GM19043 (cell line): ENCODE results near the gene RNASEH1.
"Not testable (repeated sequence)": the region's sequence is repeated elsewhere in the genome, so short reads cannot be mapped to it uniquely, and the experiment has no call there.

ENCODE experiments used
- ATAC-seq: cut with Tn5 transposase; IDR thresholded peaks from one replicate; pipeline ENCODE4 v1.9.1; 2021; ENCODE audit warnings: low read depth; ENCODE audit not compliant: unreplicated experiment

Gene RNASEH1

DNA sequence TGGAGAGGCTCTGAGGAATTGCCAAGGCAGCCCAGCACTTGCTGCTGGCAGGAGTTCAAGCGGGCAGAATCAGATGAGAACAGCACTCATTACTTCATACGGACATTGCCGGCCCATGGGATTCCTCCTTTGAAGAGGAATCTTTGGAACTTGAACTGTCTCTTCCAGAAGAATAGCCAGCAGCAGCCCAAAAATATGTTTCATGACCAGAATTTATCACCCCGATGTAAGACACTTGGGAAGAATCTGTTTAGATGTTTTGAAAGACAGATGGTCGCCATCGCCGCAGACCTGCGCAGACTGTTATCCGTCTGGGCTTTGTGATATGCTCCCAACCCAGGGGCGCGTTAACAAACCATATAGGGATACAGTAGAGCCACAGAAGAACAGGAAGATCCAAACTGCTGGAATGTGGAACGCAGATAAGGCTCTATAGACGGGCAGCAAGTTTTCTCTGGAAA lies 35.1 kb downstream of the RNASEH1 start:
- ATAC-seq = no peak

DNA sequence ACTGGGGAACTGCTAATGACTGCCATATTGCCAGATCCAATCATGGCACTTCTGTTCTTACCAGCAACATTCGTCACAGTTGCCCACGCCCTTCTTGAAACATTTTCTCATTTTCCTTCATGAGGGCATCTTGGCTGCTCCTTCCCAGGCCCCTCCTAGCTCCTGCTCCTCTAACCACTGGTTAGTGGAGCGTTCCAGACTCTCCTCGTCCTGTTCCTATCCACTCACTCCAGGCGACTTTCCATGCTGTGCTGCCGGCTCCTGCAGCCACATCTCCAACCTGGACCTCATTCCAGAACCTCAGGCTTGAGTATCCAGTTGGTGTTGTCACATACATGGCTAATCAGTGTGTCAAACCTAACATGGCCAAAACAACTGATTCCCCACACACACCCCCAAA lies 37.5 kb downstream of the RNASEH1 start:
- ATAC-seq = no peak

DNA sequence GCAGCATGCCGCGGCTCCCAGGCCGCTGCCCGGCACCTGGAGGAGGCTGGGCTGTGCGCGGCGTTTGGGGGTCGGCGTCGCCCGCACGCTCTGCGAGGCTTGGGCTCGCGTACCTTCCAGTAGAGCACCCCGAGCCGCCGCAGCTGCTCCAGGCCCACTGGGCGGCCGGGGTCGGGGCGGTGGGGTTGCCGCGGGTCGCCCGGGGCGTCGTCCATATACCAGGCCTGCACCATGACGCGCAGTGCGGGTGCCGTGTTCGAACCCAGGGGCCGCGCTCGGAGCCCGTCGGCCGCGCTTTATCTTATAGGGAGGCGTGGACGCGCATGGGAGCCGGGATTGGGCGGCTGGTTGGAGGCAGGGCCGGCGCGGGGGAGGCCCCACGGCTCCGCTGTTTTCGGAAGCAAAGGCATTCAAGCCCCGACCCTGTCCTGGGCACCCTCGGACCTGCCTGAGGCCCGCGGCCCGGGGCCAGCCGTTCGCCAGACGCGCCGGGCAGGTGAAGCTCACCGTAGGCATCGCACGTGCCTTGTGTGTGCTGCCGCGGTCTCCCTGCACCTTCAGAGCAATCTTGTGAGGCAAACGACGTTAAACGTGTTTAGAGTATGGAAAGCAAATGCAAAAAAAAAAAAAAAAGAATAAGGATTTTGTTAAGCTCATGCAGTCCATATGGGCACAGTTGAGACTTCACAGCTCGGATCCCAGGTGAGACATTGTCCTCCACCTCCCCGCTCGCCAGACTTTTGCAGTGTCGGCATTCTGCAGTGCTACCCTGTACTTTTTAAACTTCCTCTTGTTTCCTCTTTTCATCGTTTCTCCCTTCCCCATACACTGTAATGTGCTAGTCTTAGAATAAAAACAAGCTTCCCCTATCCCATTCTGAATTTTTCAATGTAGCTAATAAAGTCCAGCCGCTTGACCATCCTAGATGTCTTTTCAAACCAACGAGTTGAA lies 38.6 kb downstream of the RNASEH1 start, which contains the start of gene ADI1:
ADI1 (minus strand) TSS at position 277 of the 951 bp plus-strand sequence; CDS start at position 233, 44 bp downstream.
- ATAC-seq = peak; percentile 50

DNA sequence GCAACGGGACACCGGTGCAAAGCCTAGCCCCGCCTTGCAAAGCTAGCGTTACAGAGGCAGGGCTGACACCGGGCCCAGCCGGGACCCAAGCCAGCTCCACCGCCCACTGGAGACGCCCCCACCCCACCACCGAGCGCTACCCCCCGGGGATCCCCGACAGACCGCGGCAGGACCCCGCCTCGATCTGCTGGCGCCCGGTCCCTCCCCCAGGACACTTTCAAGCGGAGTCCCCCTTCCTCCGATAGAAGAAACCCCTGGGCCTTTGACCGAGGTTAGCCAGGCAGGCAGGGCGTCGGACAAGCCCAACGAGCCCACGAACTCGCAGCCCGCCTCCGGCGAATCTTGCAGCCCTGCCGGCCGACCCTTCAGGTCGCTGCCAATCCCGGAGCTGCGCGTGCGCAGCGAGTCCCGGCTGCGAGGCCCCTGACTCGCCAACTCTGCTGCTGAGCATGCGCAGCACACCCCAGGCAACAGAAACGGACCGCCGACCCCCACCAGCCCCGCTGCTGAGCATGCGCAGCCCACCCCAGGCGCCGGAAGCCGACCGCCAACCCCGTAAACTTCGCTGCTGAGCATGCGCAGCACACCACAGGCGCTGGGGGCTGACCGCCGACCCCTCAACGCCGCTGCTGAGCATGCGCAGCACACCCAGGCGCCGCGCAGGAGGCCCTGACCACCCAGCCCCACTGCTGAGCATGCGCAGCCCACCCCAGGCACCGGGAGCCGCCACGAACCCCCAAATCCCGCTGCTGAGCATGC lies 39.5 kb downstream of the RNASEH1 start:
- peak; percentile 71 for ATAC-seq

DNA sequence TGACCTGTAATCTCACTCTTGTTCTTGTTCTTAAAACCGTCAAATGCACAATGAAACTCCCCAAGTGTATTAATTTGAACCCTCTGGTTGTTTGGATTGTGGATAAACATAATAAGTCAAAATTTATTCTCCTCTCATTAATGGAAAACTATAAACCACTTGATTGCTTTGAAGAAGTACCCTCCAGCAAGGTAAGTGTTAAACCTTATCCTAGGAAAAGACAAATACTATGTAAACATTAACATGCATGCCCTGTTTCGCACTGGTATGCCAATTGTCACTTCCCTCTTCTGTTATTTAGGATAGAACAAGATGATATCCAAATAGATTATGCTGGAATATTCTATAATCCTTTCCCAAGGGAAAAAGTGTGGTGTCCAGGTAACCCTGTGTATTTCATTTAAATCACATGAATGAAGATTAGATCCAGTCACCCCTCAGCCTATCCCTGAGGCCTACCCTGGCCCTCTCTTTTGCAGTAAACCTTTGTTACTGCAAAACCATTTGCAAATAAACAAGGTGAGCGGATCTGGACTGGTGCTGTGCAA lies 40.1 kb downstream of the RNASEH1 start:
- peak; percentile 16 for ATAC-seq

DNA sequence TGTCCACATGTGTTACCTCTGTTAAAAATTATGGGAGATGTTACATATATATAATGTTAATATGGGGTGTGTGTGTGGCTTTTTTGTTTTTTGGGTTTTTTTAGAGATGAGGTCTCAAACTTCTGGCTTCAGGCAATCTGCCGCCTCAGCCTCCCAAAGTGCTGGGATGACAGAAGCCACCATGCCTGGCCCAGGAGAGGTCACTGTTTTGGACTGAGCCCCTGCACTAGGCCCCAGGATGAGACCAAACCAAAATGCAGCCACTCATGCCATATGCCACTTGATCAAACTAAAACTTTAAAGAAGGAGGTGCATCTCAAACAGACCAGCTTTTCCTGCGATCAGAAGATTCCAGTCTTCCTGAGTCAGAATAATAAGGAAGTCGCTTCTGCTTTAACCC lies 41.3 kb downstream of the RNASEH1 start:
- ATAC-seq = no peak

DNA sequence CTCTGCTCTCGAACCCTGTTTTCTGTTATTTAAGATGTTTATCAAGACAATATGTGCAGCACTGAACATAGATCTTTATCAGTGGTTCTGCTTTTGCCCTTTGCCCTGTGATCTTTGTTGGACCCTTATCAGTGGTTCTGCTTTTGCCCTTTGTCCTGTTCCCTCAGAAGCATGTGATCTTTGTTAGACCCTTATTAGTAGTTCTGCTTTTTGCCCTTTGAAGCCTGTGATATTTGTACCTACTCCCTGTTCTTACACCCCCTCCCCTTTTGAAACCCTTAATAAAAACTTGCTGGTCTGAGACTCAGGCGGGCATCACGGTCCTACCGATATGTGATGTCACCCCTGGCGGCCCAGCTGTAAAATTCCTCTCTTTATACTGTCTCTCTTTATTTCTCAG lies 42.7 kb downstream of the RNASEH1 start:
- ATAC-seq = not testable (repeated sequence)

DNA sequence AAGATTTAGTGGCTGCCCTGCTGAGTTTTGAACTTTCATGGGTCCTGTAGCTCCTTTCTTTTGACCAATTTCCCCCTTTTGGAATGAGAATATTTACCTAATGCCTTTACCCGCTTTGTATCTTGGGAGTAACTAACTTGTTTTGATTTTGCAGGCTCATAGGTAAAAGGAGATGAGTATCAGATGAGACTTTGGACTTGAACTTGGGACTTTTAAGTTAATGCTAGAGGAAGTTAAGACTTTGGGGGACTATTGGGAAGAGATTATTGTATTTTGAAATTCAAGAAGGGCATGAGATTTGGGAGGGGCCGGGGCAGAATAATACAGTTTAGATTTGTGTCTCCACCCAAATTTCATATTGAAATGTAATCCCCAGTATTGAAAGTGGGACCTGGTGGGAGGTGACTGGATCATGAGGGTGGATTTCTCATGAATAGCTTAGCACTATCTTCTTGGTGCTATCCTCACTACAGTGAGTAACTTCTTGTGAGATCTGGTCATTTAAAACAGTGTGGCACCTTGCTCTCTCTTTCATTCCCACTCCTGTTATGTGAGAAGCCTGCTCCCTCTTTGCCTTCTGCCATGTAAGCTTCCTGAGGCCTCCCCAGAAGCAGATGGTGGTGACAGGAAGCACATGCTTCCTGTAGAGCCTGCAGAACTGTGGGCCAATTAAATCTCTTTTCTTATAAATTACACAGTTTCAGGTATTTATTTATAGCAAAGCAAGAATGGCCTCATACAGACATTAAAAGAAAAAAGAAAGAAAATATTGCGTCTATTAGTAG lies 44.9 kb downstream of the RNASEH1 start:
- ATAC-seq = no peak

DNA sequence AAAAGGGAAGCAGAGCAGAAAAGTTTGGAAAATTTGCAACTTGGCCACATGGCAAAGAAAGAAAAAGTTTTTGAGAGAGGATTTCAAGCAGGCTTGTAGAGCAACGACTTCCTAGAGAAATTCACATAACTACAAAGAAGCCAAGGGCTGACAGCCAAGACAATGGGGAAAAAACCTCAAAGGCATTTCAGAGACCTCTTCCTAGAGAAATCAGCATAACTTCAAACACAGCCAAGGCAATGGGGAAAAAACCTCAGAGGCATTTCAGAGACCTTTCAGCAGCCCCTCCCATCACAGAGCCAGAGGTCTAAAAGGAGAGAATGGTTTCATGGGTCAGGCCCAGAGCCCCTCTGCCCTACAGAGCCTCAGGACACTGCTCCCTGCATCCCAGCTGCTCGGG lies 46.0 kb downstream of the RNASEH1 start:
- ATAC-seq = no peak

DNA sequence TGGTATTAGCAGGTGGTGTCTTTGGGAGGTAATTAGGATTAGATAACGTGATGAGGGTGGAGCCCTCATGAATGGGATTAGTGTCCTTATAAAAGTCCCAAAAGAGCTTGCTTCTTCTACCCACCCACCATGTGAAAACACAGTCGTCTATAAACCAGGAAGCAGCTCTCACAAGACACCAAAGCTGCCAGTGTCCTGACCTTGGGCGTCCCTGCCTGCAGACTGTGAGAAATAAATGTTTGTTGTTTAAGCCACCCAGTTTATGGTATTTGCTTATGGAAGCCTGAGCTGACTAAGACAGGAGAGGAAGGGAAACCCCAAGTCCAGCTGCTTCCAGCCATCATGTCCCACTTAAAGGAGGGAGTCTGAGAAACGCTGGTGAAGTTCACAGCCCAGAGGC lies 52.4 kb downstream of the RNASEH1 start:
- ATAC-seq = no peak

DNA sequence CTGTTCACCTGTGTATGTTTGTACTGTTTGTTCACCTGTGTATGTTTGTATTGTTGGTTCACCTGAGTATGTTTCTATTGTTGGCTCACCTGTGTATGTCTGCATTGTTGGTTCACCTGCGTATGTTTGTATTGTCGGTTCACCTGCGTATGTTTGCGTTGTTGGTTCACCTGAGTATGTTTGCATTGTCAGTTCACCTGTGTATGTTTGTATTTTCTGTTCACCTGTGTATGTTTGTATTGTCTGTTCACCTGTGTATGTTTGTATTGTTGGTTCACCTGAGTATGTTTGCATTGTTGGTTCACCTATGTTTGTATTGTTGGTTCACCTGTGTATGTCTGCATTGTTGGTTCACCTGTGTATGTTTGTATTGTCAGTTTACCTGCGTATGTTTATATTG lies 53.4 kb downstream of the RNASEH1 start:
- ATAC-seq = no peak

DNA sequence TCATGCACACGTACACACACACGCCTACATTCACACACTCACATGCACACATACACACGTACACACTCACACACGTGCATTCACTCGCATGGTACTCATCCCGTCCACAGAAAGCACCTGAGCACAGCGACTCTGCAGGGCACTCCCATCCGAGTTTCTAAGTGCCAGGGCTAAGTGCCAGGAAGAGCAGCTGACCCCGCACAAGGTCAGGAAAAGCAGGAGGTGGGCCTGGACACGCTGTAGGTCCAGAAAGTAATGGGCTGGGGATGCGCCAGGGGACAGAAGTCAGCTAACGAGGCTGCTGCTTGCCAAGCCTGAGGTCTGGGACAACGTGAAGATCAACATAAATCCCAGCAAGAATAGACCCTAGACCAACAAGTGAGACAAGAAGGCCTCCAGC lies 54.6 kb downstream of the RNASEH1 start:
- ATAC-seq = no peak

DNA sequence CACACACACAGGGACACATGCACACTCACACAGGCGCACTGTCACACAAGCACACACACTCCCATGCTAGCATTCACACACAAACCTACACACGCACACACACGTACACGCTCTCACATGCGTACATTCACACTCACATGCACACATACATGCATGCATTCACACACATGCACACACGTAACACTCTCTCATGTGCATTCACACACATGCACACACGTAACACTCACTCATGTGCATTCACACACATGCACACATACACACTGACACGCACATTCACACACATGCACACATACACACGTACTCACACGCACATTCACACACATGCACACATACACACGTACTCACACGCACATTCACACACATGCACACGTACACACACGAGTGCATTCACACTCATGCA lies 55.1 kb downstream of the RNASEH1 start:
- ATAC-seq = no peak

DNA sequence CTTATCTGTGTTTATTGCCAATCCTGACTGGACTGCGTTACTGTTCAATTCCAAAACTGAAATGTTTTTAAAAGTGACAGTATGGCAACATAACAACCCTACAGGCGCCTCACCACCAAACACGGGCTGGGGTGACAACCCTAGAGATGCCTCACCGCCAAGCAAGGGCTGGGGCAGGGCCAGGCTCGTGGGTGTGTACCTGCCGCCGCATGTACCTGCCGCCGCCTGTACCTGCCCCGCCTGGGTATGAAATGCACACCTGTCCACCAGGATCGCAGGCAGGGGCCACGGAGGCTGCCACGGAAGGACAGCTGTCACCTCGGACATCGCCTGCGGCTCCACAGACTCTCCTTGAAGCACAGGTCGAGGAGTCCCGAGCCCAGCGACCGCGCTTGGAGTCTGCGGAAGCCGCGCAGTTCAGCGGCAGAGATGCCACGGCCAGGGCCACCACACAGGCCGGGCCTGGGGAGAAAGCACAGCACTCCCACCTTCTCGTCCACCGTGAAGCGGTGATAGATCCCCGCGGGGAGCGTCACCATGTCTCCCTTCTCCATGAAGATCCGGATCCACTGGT lies 57.7 kb downstream of the RNASEH1 start:
- ATAC-seq = no peak

DNA sequence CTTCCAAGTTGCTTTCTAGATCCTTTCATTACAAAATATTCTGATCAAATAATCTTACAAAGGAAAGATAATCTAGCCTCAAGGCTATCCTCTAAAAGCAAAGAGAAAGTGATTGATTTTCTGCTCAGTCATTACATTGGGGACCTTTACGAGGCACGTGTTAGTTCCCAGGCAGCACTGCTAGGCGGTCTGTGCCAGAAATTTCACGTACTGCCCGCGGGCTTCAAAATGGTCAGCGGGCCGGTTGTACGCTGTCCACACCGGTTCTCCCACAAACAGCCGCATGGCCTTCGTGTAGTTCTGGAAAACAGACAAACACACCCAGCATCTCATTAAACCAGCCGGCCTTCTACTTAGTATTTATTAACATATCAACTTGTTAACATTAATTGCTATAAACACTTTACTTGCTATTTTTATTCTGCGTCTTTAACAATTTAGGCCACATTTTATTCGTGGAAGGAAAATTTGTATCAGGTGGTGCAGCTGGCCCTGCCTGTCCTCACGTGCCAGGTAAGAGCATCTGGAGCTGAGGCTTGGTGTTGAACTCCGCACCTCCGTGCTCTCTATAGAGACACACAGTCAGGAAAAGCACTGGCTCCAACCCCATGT lies 59.2 kb downstream of the RNASEH1 start:
- no peak for ATAC-seq

DNA sequence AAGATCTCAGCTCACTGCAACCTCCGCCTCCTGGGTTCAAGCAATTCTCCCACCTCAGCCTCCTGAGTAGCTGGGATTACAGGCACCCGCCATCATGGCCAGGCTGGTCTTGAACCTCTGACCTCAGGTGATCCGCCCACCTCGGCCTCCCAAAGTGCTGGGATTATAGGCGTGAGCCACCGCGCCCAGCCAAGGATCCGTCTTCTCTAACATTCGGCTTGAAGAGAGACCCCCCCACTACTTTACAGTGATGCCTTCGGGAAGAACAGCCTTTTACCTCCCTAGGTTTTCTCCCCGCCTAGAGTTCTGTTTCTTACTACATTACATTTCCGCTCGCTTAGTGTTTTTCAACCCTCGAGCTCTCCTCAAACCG lies 61.4 kb downstream of the RNASEH1 start:
- ATAC-seq = not testable (repeated sequence)
